ENCODE measurements around the gene GPR152.
"Not testable (repeated sequence)": the region's sequence is repeated elsewhere in the genome, so short reads cannot be mapped to it uniquely, and the experiment has no call there.

Gene GPR152

GRCh38 chr11:67489203-67489884 lies 36.8 kb upstream of the GPR152 start:
- DNase-seq = no peak

DNA sequence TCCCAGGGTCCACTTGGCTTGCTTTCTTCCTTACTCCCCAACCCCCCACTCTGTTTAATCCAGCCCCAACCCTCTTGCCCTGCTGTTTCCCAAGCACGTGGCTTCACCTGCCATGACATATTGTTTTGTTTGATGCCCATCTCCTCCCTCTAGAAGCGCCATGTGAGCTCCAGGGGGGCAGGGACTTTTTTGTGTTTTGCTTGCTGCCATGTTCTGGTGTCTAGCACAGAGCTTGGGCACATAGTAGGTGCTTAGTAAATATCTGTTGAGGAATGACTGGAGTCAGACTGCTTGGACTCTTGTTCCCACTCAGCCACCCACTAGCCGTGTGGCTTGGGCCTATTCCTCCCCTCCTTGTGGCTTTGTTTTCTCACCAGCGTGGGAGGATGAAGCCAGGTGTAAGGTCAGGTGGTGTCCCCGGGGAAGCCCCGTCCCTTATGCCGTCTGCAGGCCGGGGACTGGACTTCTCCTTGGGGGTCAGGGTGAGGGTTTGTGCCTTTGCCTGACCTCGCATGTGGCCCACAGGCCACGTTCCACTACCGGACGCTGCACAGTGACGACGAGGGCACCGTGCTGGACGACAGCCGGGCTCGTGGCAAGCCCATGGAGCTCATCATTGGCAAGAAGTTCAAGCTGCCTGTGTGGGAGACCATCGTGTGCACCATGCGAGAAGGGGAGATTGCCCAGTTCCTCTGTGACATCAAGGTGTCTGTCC lies 34.1 kb upstream of the GPR152 start:
- no peak for DNase-seq

DNA sequence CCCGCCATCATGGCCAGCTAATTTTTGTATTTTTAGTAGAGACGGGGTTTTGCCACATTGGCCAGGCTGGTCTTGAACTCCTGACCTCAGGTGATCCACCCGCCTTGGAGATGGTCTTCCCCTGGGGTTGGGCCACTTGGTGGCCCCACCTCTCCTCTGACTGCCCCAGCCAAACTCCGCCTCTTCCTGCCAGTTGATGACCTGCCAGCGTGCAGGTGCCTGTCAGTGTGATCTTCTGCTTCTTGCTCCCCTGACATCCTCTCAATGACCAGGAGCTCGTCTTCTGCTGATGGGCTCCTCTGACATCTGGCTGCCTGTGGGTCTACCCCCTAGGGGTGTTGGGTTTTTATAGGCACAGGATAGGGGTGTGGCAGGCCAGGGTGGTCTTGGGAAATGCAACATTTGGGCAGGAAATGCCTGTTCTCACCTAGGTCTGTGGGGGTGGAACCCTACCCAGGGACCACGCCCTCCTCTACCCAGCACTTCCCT lies 33.4 kb upstream of the GPR152 start:
- DNase-seq = not testable (repeated sequence)

DNA sequence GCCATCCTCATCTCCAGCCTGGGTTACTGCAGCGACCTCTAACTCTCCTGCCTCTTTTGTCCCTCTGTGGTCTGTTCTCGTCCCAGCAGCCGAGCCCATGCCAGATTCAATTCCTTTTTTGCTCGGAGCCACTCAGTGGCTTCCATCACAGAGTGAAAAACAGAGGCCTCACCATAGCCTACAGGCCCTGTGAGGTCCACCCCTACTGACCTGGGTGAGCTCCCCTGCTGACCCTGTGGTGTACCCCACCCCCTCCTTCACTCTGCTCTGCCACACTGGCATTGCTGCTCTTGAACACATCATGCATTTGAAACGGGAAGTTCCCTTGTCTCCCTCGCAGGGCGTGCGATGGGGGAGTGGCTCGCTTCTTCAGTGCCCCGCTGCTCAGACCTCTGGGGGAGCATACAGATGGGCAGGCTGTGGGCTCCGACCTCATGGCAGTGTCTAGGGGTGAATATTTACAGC lies 32.4 kb upstream of the GPR152 start:
- DNase-seq = peak; percentile 46

DNA sequence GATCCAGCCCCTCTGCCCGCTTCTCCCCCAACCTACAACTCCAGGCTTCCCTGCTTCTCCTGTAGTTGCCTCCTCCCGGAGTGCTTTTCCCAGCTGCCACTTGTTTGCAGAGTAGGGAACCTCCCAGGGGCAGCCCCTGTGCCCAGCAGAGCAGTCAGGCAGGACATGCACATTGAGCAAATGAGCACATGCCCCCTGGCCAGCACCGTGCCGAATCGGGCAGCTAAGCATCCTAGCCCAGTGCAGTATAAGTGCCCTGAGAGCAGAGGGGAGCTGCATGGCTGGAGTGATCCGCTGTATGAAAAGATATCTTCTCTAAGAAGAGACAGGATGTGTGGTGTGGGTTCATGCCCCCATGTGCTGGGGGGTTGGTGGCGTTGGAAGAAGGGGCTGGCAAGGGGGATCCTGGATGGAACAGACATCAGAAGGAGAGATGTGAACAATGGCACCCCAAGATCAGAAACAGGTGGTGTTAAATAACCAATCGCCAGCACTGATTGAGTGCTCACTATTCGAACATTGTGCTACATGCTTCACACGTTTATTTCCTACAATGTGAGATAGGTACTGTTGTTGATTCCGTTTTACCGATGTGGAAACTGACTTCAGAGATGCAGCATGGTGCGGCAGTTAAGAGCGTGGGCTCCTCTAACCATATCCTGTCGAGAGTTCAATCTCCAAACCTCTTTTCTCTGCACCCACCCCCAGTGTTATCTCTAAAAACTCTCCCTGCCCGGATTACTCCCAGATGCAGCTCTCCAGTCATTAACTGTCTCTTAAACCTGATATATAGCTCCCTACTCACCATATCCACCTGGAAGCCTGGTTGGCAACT lies 31.5 kb upstream of the GPR152 start:
- peak; percentile 23 for DNase-seq

GRCh38 chr11:67482827-67483798 lies 30.6 kb upstream of the GPR152 start, which contains the start of gene AIP:
AIP (plus strand) TSS chr11:67483026; CDS start chr11:67483159, 133 bp downstream.
- peak; percentile 96 for DNase-seq

DNA sequence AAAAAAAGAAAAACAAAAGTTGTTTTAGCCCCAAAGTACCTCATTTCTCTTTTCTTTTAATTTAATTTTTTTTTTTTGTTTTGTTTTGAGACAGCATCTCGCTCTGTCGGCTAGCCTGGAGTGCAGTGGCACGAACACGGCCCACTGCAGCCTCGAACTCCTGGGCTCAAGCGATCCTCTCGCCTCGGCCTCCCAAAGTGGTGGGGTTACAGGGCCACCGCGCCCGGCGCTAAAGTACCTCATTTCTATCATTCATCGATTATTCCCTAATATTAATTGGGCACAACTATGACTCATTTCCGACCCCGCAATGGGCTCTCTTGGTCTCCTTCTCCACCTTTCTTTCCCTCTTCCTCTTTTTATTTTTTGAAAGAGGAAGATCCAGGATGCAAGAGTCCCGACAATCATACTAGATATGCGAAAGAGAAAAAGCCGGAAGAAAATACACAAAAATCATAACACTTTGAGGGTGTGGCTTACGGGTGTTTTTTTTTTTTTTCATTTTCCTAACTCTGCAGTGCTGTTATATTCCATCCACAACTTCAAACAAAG lies 29.8 kb upstream of the GPR152 start:
- DNase-seq = no peak

- not testable (repeated sequence) for DNase-seq
These were observed 25.0 kb upstream of the GPR152 start for GRCh38 chr11:67477344-67478050.

GRCh38 chr11:67476692-67477091 lies 24.2 kb upstream of the GPR152 start:
- DNase-seq = not testable (repeated sequence)

DNA sequence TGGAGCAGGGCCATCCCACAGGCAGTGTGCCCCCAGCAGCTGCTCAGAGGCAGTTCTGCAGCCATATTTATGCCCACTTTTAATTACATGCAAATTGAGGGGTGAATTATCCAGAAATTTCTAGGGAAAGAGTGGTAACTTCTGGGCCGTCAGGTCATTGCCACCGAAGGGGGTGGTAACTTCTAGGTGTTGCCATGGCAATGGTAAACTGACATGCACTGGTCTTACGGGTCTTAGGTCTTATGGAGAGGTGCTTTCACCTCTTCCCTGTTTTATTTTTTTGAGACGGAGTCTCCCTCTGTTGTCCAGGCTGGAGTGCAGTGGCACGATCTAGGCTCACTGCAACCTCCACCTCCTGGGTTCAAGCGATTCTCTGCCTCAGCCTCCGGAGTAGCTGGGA lies 20.4 kb upstream of the GPR152 start:
- no peak for DNase-seq

DNA sequence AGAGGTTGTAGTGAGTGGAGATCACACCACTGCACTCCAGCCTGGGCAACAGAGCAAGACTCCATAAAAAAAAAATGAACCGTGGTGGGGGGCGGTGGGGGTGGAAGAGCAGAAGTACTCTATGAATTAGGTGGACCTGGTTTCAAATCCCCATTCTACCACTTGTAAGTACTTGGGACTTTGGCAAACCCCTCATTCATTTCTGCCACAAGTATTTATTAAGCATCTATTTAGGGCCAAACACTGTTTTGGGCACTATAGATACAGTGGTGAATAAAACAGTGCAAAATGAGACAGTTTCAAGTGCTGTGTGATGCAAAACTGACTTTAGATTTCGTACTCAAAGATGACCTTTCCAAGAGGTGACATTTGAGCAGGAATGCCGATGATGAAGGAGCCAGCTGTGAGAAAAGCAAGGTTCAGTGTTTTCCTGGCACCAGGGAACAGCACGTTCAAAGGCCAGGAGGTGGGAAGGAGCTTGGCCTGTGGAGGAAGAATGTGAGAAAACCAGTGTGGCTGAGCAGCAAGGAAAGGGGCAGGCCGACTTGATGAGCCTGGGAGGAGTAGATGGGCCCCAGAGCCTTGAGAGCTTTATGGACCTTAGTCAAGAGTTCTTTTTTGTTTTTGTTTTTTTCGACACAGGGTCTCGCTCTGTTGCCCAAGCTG lies 17.9 kb upstream of the GPR152 start:
- DNase-seq = no peak

GRCh38 chr11:67469508-67469811 lies 16.9 kb upstream of the GPR152 start:
- no peak for DNase-seq

GRCh38 chr11:67468759-67469507 lies 16.4 kb upstream of the GPR152 start, which contains the start of gene TMEM134:
TMEM134 (minus strand) TSS chr11:67469251; CDS start chr11:67469192, 59 bp downstream.
- peak; percentile 88 for DNase-seq

DNA sequence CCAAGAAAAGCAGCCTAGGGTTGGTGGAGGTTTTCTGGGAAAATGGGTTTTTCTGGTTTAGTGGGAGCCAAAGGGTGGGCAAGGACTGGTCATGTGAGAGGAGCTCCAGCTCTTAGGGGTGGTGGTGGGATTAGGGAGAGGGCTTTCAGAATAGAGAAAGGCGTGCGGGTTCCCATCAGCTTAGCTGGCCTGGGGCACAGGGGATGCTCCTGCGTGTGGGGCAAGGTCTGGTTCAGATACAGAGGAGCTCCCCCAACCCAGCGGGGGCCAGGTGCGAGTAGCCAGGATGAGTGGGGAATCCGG lies 15.9 kb upstream of the GPR152 start:
- DNase-seq = no peak

DNA sequence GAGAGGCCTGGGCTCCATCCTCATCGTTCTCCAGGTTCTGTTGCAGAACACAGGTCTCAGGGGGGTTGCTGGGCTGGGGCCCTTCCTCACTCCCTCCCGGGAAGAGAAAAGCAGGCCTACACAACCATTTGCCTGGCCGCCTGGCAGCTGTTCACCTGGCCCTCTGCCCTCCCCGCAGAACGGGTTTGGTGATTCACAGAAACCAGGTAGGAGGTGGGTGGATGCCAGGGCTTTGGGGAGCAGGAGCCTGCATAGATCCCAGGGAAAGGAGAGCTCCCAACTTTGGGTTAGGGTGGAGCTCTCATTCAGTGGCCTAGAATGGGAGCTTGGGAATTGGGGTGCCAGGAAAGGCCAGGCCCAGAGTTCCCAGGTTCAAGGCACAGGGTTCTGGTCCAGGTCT lies 15.5 kb upstream of the GPR152 start:
- DNase-seq = no peak

- no peak for DNase-seq
These were observed 14.6 kb upstream of the GPR152 start for GRCh38 chr11:67466962-67467771.

DNA sequence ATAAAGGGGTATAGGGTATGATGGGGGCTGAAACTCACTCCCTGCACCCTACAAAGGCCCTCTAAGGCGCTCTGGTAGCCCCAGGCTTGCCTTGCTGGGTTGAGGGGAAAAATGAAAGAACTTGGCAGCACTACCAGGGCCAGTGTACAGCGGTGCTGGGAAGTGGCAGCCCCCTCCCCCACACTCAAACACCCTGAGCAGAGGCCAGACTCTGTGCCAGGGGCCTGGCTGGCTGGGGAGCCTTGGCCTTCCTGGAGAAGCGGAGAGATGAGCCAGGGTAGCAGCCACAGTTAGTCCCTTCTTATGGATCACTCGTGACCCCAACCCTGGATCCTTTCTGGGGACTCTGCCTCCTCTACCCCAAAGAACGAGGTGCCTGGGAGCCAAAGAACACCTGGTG lies 13.8 kb upstream of the GPR152 start:
- DNase-seq = no peak

DNA sequence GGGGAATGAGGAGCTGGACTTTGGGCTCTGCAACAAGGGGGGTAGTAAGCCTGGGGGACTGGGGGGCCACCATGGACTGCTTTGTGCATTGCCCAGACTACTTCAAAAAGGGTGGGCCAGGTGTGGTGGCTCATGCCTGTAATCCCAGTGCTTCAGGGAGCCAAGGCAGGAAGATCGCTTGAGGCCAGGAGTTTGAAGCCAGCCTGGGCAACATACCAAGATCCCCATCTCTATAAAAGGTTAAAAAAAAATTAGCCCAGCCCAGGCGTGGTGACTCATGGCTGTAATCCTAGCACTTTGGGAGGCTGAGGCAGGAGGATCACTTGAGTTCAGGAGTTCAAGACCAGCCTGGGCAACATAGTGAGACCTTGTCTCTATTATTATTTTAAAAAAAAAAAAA lies 13.0 kb upstream of the GPR152 start:
- not testable (repeated sequence) for DNase-seq

- DNase-seq = no peak
These were observed 12.6 kb upstream of the GPR152 start for GRCh38 chr11:67465189-67465510.
